ENCODE measurements around the gene SULT6B1. TPM values are rescaled to one million over a fixed set of nuclear protein-coding genes. Genes with fewer than 3 reads are reported as not detected.

SULT6B1 gene
- polyA plus RNA-seq, 3 donors: not detected

- H3K4me1 Mint-ChIP-seq: no peaks in the 10 kb centered on the region
- H3K27me3 Mint-ChIP-seq (ENCODE audit: low read depth in 3 of 3): peaks cover 2 to 10% (median 6%) of the 10 kb centered on the region in 3 donors
- no peaks in the 10 kb centered on the region for H4K20me1 ChIP-seq (ENCODE audit: insufficient read depth, low read length)
- H3K36me3 Mint-ChIP-seq: no peaks in the 10 kb centered on the region
- no peak for DNase-seq
- no peak overlapping the region for H3K4me3 Mint-ChIP-seq
- H3K4me3 ChIP-seq (replicated peaks in 1 of 3; ENCODE audit: low read depth in 2 of 3, low read length in 3 of 3): no peak overlapping the region
- intact Hi-C loops (cut with micrococcal nuclease): no loop called here
- no peak overlapping the region for H3K27ac ChIP-seq (ENCODE audit: low read depth in 1 of 2, low read length in 2 of 2)
- no peaks in the 10 kb centered on the region for H3K79me2 ChIP-seq (ENCODE audit: insufficient read depth, low read length)
- TF ChIP-seq CTCF (IDR thresholded peaks at IDR 0.05): no peak
- no peaks in the 10 kb centered on the region for H3K9me3 ChIP-seq (replicated peaks in 1 of 2; ENCODE audit: control insufficient read depth in 1 of 2, insufficient read depth in 1 of 2, low read length in 2 of 2)
- no peak overlapping the region for H3K4me2 ChIP-seq (replicated peaks; ENCODE audit: extremely low read depth, low read length, poor library complexity, severe bottlenecking)
- no peaks in the 10 kb centered on the region for H3K36me3 ChIP-seq (replicated peaks in 1 of 2; ENCODE audit: control insufficient read depth in 1 of 2, insufficient read depth in 2 of 2, low read length in 2 of 2)
- no peaks in the 10 kb centered on the region for H3K9me3 Mint-ChIP-seq
- WGBS (ENCODE audit: insufficient coverage): 97% methylated on average over 4 of the region's 5 CpGs
- H2AFZ ChIP-seq (ENCODE audit: insufficient read depth, low read depth, low read length, poor library complexity, severe bottlenecking): no peak overlapping the region
- H3K27me3 ChIP-seq (ENCODE audit: control insufficient read depth in 2 of 2, insufficient read depth in 2 of 2, low read length in 2 of 2): no peaks in the 10 kb centered on the region
- no peak overlapping the region for H3K9ac ChIP-seq (ENCODE audit: insufficient read depth, low read length, poor library complexity, severe bottlenecking)
- peak overlapping the region in 1 of 7 donors; percentile 28 for H3K27ac Mint-ChIP-seq
- no peaks in the 10 kb centered on the region for H3K4me1 ChIP-seq (ENCODE audit: control insufficient read depth in 1 of 2, insufficient read depth in 2 of 2, low read length in 2 of 2)
These were observed 7.8 kb downstream of the SULT6B1 start for GRCh38 chr2:37180640-37181039.

- no peaks in the 10 kb centered on the region for H3K9me3 ChIP-seq (replicated peaks in 1 of 2; ENCODE audit: control insufficient read depth in 1 of 2, insufficient read depth in 1 of 2, low read length in 2 of 2)
- H3K79me2 ChIP-seq (ENCODE audit: insufficient read depth, low read length): no peaks in the 10 kb centered on the region
- no peak overlapping the region for H3K27ac ChIP-seq (ENCODE audit: low read depth in 1 of 2, low read length in 2 of 2)
- no peak for TF ChIP-seq CTCF (IDR thresholded peaks at IDR 0.05)
- DNase-seq: no peak
- no peaks in the 10 kb centered on the region for H3K4me1 ChIP-seq (ENCODE audit: control insufficient read depth in 1 of 2, insufficient read depth in 2 of 2, low read length in 2 of 2)
- H3K4me2 ChIP-seq (replicated peaks; ENCODE audit: extremely low read depth, low read length, poor library complexity, severe bottlenecking): no peak overlapping the region
- Mint-ChIP-seq H3K27me3 (ENCODE audit: low read depth in 3 of 3) (peaks cover 2 to 10% (median 6%) of the 10 kb centered on the region in 3 donors), H3K4me3 (no peak overlapping the region), H3K27ac (no peak overlapping the region), H3K9me3 (no peaks in the 10 kb centered on the region), H3K4me1 (no peaks in the 10 kb centered on the region), H3K36me3 (no peaks in the 10 kb centered on the region)
- no peaks in the 10 kb centered on the region for H3K36me3 ChIP-seq (replicated peaks in 1 of 2; ENCODE audit: control insufficient read depth in 1 of 2, insufficient read depth in 2 of 2, low read length in 2 of 2)
- H3K27me3 ChIP-seq (ENCODE audit: control insufficient read depth in 2 of 2, insufficient read depth in 2 of 2, low read length in 2 of 2): no peaks in the 10 kb centered on the region
- intact Hi-C loops (cut with micrococcal nuclease): no loop called here
- no peaks in the 10 kb centered on the region for H4K20me1 ChIP-seq (ENCODE audit: insufficient read depth, low read length)
- no peak overlapping the region for H3K4me3 ChIP-seq (replicated peaks in 1 of 3; ENCODE audit: low read depth in 2 of 3, low read length in 3 of 3)
- H3K9ac ChIP-seq (ENCODE audit: insufficient read depth, low read length, poor library complexity, severe bottlenecking): no peak overlapping the region
- WGBS (ENCODE audit: insufficient coverage): 71% methylated on average over 4 of the region's 4 CpGs
- H2AFZ ChIP-seq (ENCODE audit: insufficient read depth, low read depth, low read length, poor library complexity, severe bottlenecking): no peak overlapping the region
These were observed 8.3 kb downstream of the SULT6B1 start for GRCh38 chr2:37180006-37180639.

All from CD14-positive monocyte (primary cell).